ENCODE measurements around the gene TNNI2. TPM values are rescaled to one million over a fixed set of nuclear protein-coding genes. Genes with fewer than 3 reads are reported as not detected.
"Not testable (repeated sequence)": the region's sequence is repeated elsewhere in the genome, so short reads cannot be mapped to it uniquely, and the experiment has no call there.

The TNNI2 gene
- polyA plus RNA-seq (2012; ENCODE audit: low read depth, missing spikeins), result 0.46 TPM

- DNase-seq (ENCODE audit: insufficient read length, low spot score) (no peak), FAIRE-seq (no peak)
- TF ChIP-seq TAF1 (IDR thresholded peaks at IDR 0.05; ENCODE audit: low read depth, low read length) (no peak), PAX5 (IDR thresholded peaks at IDR 0.05; ENCODE audit: insufficient read depth, low read length, severe bottlenecking) (no peak), SPI1 (IDR thresholded peaks at IDR 0.05; ENCODE audit: low read depth, low read length) (no peak), POU2F2 (IDR thresholded peaks at IDR 0.05; ENCODE audit: low read depth, low read length) (no peak), POLR2AphosphoS5 (IDR thresholded peaks at IDR 0.05; ENCODE audit: low read depth, low read length) (no peak), POLR2A (IDR thresholded peaks at IDR 0.05; ENCODE audit: low read depth, low read length) (no peak)
These were observed at the start of gene TNNI2 for GRCh38 chr11:1838426-1839144. TNNI2 (plus strand) TSS chr11:1838981; CDS start chr11:1839697, 716 bp downstream.

- DNase-seq (ENCODE audit: insufficient read length, low spot score) (no peak), FAIRE-seq (no peak)
- TF ChIP-seq POLR2A (IDR thresholded peaks at IDR 0.05; ENCODE audit: low read depth, low read length), result no peak
- no peak for TF ChIP-seq SPI1 (IDR thresholded peaks at IDR 0.05; ENCODE audit: low read depth, low read length)
- TF ChIP-seq POU2F2 (IDR thresholded peaks at IDR 0.05; ENCODE audit: low read depth, low read length), result no peak
- no peak for TF ChIP-seq TAF1 (IDR thresholded peaks at IDR 0.05; ENCODE audit: low read depth, low read length)
- no peak for TF ChIP-seq PAX5 (IDR thresholded peaks at IDR 0.05; ENCODE audit: insufficient read depth, low read length, severe bottlenecking)
- no peak for TF ChIP-seq POLR2AphosphoS5 (IDR thresholded peaks at IDR 0.05; ENCODE audit: low read depth, low read length)
These were observed 46.9 kb upstream of the TNNI2 start for GRCh38 chr11:1791912-1792311.

- FAIRE-seq (no peak), DNase-seq (ENCODE audit: insufficient read length, low spot score) (no peak)
- no peak for TF ChIP-seq POU2F2 (IDR thresholded peaks at IDR 0.05; ENCODE audit: low read depth, low read length)
- TF ChIP-seq POLR2A (IDR thresholded peaks at IDR 0.05; ENCODE audit: low read depth, low read length), result no peak
- no peak for TF ChIP-seq TAF1 (IDR thresholded peaks at IDR 0.05; ENCODE audit: low read depth, low read length)
- no peak for TF ChIP-seq SPI1 (IDR thresholded peaks at IDR 0.05; ENCODE audit: low read depth, low read length)
- no peak for TF ChIP-seq POLR2AphosphoS5 (IDR thresholded peaks at IDR 0.05; ENCODE audit: low read depth, low read length)
These were observed 46.3 kb upstream of the TNNI2 start for GRCh38 chr11:1792461-1792860.

- no peak for TF ChIP-seq SPI1 (IDR thresholded peaks at IDR 0.05; ENCODE audit: low read depth, low read length)
- TF ChIP-seq POU2F2 (IDR thresholded peaks at IDR 0.05; ENCODE audit: low read depth, low read length), result no peak
- TF ChIP-seq TAF1 (IDR thresholded peaks at IDR 0.05; ENCODE audit: low read depth, low read length), result no peak
- no peak for TF ChIP-seq POLR2AphosphoS5 (IDR thresholded peaks at IDR 0.05; ENCODE audit: low read depth, low read length)
- TF ChIP-seq PAX5 (IDR thresholded peaks at IDR 0.05; ENCODE audit: insufficient read depth, low read length, severe bottlenecking), result no peak
- TF ChIP-seq POLR2A (IDR thresholded peaks at IDR 0.05; ENCODE audit: low read depth, low read length), result no peak
- no peak for FAIRE-seq
- no peak for DNase-seq (ENCODE audit: insufficient read length, low spot score)
These were observed 45.7 kb upstream of the TNNI2 start for GRCh38 chr11:1793081-1793480.

- TF ChIP-seq POU2F2 (IDR thresholded peaks at IDR 0.05; ENCODE audit: low read depth, low read length), result no peak
- no peak for TF ChIP-seq TAF1 (IDR thresholded peaks at IDR 0.05; ENCODE audit: low read depth, low read length)
- TF ChIP-seq POLR2A (IDR thresholded peaks at IDR 0.05; ENCODE audit: low read depth, low read length), result no peak
- no peak for TF ChIP-seq SPI1 (IDR thresholded peaks at IDR 0.05; ENCODE audit: low read depth, low read length)
- TF ChIP-seq POLR2AphosphoS5 (IDR thresholded peaks at IDR 0.05; ENCODE audit: low read depth, low read length), result no peak
- no peak for TF ChIP-seq PAX5 (IDR thresholded peaks at IDR 0.05; ENCODE audit: insufficient read depth, low read length, severe bottlenecking)
- DNase-seq (ENCODE audit: insufficient read length, low spot score) (no peak), FAIRE-seq (no peak)
These were observed 42.3 kb upstream of the TNNI2 start for GRCh38 chr11:1796413-1797011.

- FAIRE-seq, result no peak
- no peak for TF ChIP-seq POLR2AphosphoS5 (IDR thresholded peaks at IDR 0.05; ENCODE audit: low read depth, low read length)
- TF ChIP-seq POLR2A (IDR thresholded peaks at IDR 0.05; ENCODE audit: low read depth, low read length), result no peak
- TF ChIP-seq POU2F2 (IDR thresholded peaks at IDR 0.05; ENCODE audit: low read depth, low read length), result no peak
- no peak for TF ChIP-seq TAF1 (IDR thresholded peaks at IDR 0.05; ENCODE audit: low read depth, low read length)
- TF ChIP-seq PAX5 (IDR thresholded peaks at IDR 0.05; ENCODE audit: insufficient read depth, low read length, severe bottlenecking), result no peak
- TF ChIP-seq SPI1 (IDR thresholded peaks at IDR 0.05; ENCODE audit: low read depth, low read length), result no peak
These were observed 41.2 kb upstream of the TNNI2 start for GRCh38 chr11:1797391-1798125.

GRCh38 chr11:1803246-1803645 is 35.5 kb upstream of the TNNI2 start:
- FAIRE-seq, result no peak
- DNase-seq (ENCODE audit: insufficient read length, low spot score), result no peak
- no peak for TF ChIP-seq POU2F2 (IDR thresholded peaks at IDR 0.05; ENCODE audit: low read depth, low read length)
- TF ChIP-seq TAF1 (IDR thresholded peaks at IDR 0.05; ENCODE audit: low read depth, low read length), result no peak
- no peak for TF ChIP-seq PAX5 (IDR thresholded peaks at IDR 0.05; ENCODE audit: insufficient read depth, low read length, severe bottlenecking)
- TF ChIP-seq POLR2A (IDR thresholded peaks at IDR 0.05; ENCODE audit: low read depth, low read length), result no peak
- TF ChIP-seq POLR2AphosphoS5 (IDR thresholded peaks at IDR 0.05; ENCODE audit: low read depth, low read length), result no peak
- TF ChIP-seq SPI1 (IDR thresholded peaks at IDR 0.05; ENCODE audit: low read depth, low read length), result no peak

More at GRCh38 chr11:1797391-1798125, 41.2 kb upstream of the TNNI2 start:
- DNase-seq (ENCODE audit: insufficient read length, low spot score), result no peak

GRCh38 chr11:1803835-1804519 is 34.8 kb upstream of the TNNI2 start:
- DNase-seq (ENCODE audit: insufficient read length, low spot score); FAIRE-seq: not testable (repeated sequence)

- DNase-seq (ENCODE audit: insufficient read length, low spot score), result no peak
- FAIRE-seq, result no peak
These were observed 33.3 kb upstream of the TNNI2 start for GRCh38 chr11:1805525-1805924.

More at GRCh38 chr11:1805525-1805924, 33.3 kb upstream of the TNNI2 start:
- TF ChIP-seq PAX5 (IDR thresholded peaks at IDR 0.05; ENCODE audit: insufficient read depth, low read length, severe bottlenecking) (no peak), POU2F2 (IDR thresholded peaks at IDR 0.05; ENCODE audit: low read depth, low read length) (no peak), TAF1 (IDR thresholded peaks at IDR 0.05; ENCODE audit: low read depth, low read length) (no peak), SPI1 (IDR thresholded peaks at IDR 0.05; ENCODE audit: low read depth, low read length) (no peak), POLR2AphosphoS5 (IDR thresholded peaks at IDR 0.05; ENCODE audit: low read depth, low read length) (no peak), POLR2A (IDR thresholded peaks at IDR 0.05; ENCODE audit: low read depth, low read length) (no peak)

Measured in GM12891 (cell line).